Stimulated activated CD4-positive, alpha-beta T cell treated with anti-CD3 and anti-CD28 coated beads, Interleukin-15, amount 100 ng/mL, for 1 hour (primary cell): Measurements from ENCODE around the gene ARHGAP31.

Experiments used
- DNase-seq, 2 donors: peaks; one replicate each; pipeline ENCODE4 v3.0.0-alpha.2; 2020; ENCODE audit warnings: low read depth in 1 of 2, low spot score in 1 of 2

The ARHGAP31 gene

DNA sequence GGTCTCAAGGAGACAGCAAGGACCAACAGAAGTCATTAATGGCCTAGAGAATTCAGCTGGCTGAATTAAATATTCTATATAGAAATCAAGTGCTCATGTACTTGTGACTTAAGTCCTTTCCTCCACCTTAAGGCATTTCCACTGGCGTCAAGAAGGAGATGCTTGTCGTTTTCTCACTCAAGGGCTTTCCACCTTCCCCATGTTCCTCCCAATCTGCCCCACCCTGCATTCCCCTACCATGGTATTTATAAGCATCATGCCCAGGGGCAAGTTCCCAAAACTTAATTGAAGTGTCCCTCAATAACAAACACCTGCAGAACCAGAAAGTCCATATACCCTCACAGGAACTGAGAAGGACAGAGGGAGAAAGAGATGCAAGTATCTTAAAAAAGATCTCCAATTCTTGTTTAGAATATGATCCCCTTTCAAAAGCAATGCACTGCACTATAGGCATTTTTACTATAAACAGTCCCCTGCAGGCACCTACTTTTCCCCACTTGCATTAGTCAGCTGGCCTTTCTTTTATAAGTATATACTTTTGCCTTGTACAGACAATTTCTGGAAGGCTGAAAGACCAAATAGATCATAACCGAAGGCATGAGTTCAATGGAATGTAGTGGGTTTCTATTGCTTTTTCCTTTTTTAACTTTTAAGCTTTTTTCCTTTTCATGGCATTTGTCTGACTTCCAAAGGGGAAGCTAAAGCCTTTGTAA is 139.6 kb downstream of the ARHGAP31 start:
- no peak for DNase-seq

DNA sequence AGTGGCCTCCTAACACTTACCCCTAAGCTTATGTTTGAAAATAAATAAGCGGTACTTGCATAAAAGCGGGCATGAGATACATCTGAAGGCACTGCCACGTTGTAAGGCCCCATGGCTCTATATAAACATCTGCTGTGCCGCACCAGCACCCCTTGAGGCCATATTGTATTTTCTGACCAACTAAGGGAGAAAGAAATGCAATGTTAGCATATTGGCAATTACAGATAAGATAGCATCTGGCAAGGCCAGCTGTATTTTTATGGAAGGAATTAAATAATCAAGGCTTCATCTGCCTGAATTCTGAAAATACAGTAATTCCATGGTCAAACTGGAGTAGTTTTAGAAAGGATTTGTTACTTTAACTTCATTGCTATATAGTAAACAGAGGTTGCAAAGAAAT is 140.5 kb downstream of the ARHGAP31 start:
- DNase-seq = no peak

DNA sequence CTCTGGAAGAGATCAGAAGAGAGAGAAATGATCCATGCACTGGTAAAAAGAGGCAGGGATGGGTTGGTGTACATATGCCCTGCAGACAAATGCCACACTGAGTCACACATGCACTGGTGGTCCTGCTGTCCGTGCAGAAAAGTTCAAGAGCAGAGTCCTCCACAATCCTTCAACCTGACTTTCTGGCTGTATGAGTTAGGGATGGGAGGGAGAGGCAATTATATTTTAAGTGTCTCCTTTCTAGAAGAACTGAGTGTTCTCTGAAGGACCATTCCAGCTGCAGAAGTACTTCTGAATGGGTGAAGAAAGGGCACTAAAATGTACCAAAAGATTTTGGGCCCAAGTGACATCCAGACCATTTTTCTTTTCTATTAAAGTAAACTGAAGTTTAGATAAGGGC is 142.8 kb downstream of the ARHGAP31 start:
- DNase-seq = no peak

DNA sequence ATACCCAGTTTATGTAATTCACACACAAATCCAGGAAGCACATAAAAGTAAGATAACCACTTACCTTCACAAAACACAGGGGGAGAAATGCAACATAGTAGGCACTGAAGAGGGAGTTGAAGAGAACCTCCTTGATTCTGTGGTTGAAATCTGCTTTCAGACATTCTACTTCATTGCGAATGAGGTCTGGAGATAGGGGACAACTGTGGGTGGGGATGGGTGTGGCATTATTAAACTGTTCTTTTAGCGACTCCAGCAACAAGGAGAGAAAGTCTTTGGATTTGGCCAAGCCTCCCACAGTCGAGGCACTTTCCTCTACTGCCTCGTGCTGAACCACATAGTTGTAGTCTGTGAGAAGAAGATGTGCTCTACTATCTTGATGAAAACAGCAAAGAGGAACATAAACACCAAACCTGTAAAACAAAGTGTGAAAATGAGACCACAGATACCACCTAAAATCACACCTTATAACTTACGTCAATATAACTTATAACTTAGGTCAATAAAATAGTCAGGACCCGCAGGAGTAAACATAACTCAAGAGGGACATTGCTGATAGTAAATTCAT is 143.6 kb downstream of the ARHGAP31 start:
- no peak for DNase-seq

DNA sequence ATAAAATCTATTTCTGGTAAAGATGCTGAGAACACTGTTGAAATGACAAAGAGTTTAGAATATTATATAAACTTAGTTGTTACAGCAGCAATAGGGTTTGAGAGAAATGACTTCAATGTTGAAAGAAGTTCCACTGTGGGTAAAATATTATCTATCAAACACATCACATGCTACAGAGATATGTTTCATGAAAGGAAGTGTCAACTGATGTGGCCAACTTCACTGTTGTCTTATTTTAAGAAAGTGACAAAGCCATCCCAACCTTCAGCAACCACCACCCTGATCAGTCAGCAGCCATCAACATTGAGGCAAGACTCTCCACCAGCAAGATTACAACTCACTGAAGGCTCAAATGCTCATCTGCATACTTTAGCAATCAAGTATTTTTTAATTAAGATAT is 149.0 kb downstream of the ARHGAP31 start:
- no peak for DNase-seq

DNA sequence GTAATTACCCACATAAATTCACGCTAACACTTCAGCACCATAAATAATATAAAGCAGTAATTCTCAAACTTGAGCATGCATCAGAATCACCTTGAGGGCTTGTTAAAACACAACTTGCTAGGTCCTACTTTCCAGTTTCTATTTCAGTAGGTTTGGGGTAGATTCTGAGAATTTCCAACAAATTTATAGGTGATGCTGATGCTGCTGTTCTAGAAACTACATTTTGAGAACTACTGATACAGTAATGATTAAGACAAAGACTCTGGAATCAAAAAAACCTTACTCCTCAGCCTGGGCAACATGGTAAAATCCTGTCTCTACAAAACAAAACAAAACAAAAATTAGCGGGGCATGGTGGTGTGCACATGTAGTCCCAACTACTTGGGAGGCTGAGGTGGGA is 150.4 kb downstream of the ARHGAP31 start:
- DNase-seq = no peak

DNA sequence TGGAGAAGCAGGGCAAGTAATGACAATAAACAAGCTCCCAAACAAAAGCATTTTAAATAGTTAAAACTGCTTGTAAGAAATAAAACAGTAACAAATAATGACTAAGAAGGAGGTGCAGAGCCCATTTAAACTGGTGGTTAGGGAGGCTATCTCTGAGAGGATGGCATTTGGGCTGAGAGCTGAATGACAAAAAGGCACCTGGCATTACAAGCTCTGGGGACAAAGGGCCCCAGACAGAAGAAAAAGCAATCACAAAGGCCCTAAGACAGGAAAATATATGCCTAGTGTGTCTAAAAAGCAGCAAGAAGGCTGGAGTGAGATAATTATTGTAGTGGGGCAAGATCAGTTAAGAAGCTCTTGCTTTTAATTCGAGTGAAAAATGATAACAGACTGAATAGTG is 159.6 kb downstream of the ARHGAP31 start:
- no peak for DNase-seq

DNA sequence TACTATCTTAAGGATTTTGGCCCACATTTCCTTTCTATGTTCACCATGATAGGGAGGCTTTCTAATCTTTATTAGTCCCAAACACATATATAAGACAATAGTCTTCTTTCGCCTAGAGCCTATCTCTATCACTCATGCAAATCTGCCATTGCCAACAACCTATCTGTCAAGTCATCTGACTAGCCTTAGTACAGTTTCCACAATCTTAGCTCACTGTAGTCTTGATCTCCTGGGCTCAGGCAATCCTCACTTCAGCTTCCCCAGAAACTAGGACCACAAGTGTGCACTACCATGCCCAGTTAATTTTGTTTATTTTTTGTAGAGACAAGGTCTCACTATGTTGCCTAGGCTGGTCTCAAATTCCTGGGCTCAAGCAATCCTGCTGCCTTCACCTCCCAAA is 162.3 kb downstream of the ARHGAP31 start:
- no peak for DNase-seq

DNA sequence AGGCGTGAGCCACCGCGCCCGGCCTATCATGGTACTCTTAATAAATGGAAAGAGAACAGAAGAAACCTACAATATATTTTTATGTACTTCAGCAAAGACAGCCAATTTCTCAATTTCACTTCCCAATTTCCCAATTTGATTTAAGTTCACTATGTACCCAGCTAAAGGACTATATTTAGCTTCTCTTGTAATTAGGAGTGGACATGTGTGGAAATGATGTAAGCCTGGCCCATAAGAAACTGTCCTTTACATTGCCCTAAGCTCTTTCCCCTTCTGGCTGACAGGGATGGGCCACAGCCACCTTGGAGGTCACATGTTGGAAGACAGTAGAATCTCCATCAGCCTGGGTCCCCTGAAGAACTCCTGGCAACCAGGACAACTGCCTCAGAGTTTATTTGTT is 163.1 kb downstream of the ARHGAP31 start:
- DNase-seq = no peak

DNA sequence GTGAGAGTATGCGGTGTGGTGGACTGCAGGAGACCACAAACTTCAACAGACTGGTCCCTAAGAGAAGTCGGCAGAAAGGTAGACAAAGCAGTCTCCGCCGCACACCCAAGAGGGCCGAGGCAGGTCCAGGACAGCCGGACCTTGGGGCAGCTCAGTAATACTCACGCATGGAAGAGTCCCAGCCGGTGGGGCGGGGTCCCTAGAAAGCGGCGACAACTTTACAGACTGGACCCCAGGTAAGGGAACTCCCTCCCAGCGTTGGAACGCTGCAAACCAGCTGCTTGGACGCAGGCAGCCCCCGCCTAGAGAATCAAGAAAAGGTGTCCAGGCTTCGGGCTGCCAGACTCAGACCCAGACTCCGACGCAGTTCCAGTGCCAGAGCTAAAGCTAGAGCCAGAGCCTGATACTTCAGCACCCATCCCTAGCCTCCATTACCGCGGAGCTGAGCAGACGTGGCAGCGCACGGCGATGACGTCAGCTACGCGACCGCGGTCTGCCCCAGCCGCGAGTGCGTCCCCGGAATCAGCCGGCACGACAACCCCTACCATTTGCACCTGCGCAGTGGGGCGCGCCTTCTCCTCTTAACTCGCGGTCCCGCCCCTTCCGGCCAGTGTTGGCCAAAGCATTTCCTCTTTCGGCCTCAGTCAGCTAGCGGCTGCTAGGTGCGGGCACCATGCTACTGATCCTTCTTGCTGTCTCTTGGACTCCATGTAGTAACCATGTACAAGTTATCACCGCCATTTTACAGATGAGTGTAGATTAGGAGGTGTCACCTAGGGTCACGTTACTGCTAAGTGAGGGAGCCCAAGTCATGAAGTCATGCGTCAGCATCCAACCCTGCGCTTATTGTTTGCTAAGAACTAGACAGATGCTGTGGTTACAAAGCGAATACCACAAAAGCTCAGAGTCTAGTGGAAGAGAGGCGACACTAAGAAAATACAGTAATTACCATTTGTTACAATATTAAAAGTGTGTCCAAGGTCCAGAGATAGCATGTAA is 169.3 kb downstream of the ARHGAP31 start, which contains the start of gene TMEM39A:
TSS of gene TMEM39A (minus strand) at position 445 of the 999 bp plus-strand sequence. CDS start 1,541 bp downstream, outside the sequence.
- peak; percentile 96 to 98 for DNase-seq

DNA sequence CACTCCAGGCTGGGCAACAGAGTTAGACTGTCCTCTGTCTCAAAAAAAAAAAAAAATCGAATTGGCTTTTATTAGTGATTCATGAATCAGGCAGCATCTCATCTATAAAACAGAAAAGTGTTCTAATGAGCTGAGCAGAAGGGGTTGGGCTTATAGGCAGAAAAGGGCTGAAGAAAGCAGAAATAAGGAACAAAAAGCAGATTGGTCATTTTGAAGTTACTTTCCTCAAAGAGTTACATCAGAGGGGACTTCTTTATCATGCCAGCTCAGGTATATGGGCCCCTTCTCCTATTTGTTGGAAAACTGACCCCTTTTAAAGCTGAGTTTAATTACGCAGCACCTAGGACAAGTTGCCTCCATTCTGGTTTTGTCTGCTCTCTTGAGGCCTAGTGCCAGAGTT is 173.9 kb downstream of the ARHGAP31 start:
- no peak for DNase-seq

DNA sequence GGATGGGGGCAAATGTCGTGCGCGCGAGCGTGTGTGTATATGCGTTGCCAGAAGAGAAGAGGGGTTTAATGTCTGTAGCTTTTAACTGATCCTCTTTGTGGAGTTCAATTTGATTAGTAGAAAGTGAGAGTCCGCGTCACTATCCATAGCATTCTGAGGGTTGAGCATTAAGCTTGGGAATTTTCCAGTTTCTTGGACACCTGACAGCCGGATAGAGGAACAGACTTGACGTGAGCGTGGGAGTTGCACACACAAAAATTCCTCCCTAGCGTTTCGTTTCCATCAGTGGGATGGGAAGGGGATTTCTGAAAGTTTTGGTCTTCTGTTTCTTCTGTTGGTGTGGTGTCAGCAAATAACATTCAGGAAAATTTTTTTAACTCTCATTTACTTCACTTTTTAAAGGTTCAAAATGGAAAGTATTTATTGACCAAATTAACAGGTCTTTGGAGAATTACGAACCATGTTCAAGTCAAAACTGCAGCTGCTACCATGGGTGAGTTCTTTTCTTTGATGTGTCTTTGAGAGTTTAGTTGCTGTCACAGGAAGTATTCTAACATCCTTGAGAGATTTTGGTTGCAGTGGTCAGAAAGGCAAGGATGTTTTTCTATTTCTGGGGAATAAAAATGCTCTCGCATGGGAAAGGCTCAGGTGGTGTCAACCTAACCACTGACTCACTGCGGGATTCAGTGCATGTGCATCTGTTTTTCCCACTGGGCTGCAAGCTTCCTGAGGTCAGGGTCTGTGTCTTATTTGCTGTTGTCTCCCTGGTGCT is 175.4 kb downstream of the ARHGAP31 start:
- DNase-seq = no peak
